Esophagus muscularis mucosa (tissue), 4 donors: ENCODE measurements around the gene OLFML3. TPM values are rescaled to one million over a fixed set of nuclear protein-coding genes. Genes with fewer than 3 reads are reported as not detected.
"Not testable (repeated sequence)": the region's sequence is repeated elsewhere in the genome, so short reads cannot be mapped to it uniquely, and the experiment has no call there.

ENCODE experiments used
- DNase-seq: peaks from one replicate; pipeline ENCODE4 v3.0.0-alpha.2; 2017; ENCODE audit errors: extremely low spot score
- H3K27ac ChIP-seq, 4 donors: fragments of 200-600 bp; sonication (generic); replicated peaks in 1 of 4; 1 replicate in 3 of 4; 2 replicates in 1 of 4; pipeline ENCODE4 v1.5.1; 2016 to 2019; ENCODE audit warnings: mild to moderate bottlenecking in 1 of 4
- H3K27me3 ChIP-seq, 4 donors: fragments of 200-600 bp; sonication (generic); one replicate each; pipeline versions ENCODE4 v1.5.1 to v1.6.0; 2016 to 2019
- H3K36me3 ChIP-seq, 4 donors: fragments of 200-600 bp; sonication (generic); one replicate each; pipeline ENCODE4 v1.5.1; 2016 to 2019
- H3K4me1 ChIP-seq, 4 donors: fragments of 200-600 bp; sonication (generic); one replicate each; pipeline ENCODE4 v1.5.1; 2016 to 2019
- H3K4me3 ChIP-seq, 4 donors: fragments of 200-600 bp; sonication (generic); 1 replicate in 2 of 4; 2 replicates in 2 of 4; pipeline ENCODE4 v1.5.1; 2016 to 2019; ENCODE audit warnings: mild to moderate bottlenecking in 4 of 4, moderate library complexity in 1 of 4
- H3K9me3 ChIP-seq, 4 donors: fragments of 200-600 bp; sonication (generic); 1 replicate in 3 of 4; 2 replicates in 1 of 4; pipeline ENCODE4 v1.5.1; 2016 to 2019
- EP300 ChIP-seq: sonication (generic); formaldehyde crosslinking; IDR thresholded peaks from one replicate; pipeline ENCODE4 v1.6.1; 2017; ENCODE audit warnings: antibody characterized with exemption
- POLR2A ChIP-seq: fragments of 450-650 bp; IDR thresholded peaks from one replicate; pipeline ENCODE4 v1.6.1; 2017; ENCODE audit warnings: antibody characterized with exemption, moderate library complexity, mild to moderate bottlenecking, low read depth
- POLR2AphosphoS5 ChIP-seq, 2 donors: sonication (generic); formaldehyde crosslinking; IDR thresholded peaks; one replicate each; pipeline ENCODE4 v1.6.1; 2017; ENCODE audit warnings: antibody characterized with exemption in 2 of 2
- WGBS: methylation state at CpG from one replicate; pipeline ENCODE4 v1.1.5; 2018; 5-methylcytosine and 5-hydroxymethylcytosine counted together
- intact Hi-C: fragments of 100-400 bp; cut with DNase I; formaldehyde crosslinking; loops from one replicate; pipeline ENCODE4 v1.15.1; 2023
- total RNA-seq, 4 donors: library from RNA; depleted of rRNA; stranded (reverse); fragments of >200 nt; gene quantifications; one replicate each; pipeline versions ENCODE4 v1.1.0 to v1.2.1, GENCODE V29; 2016
- TF ChIP-seq, protein P1 (sequence below), 3 experiments: fragments of 200-600 bp in 2 of 3; fragments of 450-650 bp in 1 of 3; sonication (generic) in 2 of 3; IDR thresholded peaks; one replicate each; pipeline ENCODE4 v1.5.1; 2017 to 2019; ENCODE audit warnings: antibody characterized with exemption in 3 of 3, mild to moderate bottlenecking in 2 of 3, moderate library complexity in 1 of 3

The OLFML3 gene
- total RNA-seq, 4 donors from 2014 or later: 57.7 to 109 (median 67.4) TPM

DNA sequence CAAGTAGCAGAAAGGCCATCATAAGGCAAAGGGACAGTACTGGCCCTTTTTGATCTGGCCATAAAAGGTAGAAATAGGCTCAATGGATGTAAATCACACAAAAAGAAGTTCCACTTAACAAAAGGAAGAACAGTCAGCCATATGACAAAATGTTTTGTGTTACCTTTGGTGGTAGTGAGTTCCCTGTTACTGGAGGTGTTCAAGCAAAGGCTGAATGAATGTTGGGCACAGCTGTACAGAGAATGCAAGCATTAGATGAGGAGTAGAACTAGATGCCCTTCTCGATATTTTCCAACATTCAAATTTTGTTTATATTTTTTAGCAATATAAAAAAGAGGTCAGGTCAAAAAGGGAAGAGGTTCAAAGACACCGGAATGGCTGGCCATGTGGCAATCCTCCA is 20.0 kb downstream of the OLFML3 start:
- 73% methylated on average over 2 of the region's 2 CpGs for WGBS
- H3K36me3 ChIP-seq: no peaks in the 10 kb centered on the region
- H3K4me3 ChIP-seq: no peak overlapping the region
- peaks cover 0 to 4% (median 2%) of the 10 kb centered on the region in 4 donors for H3K4me1 ChIP-seq
- no peaks in the 10 kb centered on the region for H3K27me3 ChIP-seq
- TF ChIP-seq, protein P1, sequence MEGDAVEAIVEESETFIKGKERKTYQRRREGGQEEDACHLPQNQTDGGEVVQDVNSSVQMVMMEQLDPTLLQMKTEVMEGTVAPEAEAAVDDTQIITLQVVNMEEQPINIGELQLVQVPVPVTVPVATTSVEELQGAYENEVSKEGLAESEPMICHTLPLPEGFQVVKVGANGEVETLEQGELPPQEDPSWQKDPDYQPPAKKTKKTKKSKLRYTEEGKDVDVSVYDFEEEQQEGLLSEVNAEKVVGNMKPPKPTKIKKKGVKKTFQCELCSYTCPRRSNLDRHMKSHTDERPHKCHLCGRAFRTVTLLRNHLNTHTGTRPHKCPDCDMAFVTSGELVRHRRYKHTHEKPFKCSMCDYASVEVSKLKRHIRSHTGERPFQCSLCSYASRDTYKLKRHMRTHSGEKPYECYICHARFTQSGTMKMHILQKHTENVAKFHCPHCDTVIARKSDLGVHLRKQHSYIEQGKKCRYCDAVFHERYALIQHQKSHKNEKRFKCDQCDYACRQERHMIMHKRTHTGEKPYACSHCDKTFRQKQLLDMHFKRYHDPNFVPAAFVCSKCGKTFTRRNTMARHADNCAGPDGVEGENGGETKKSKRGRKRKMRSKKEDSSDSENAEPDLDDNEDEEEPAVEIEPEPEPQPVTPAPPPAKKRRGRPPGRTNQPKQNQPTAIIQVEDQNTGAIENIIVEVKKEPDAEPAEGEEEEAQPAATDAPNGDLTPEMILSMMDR (IDR thresholded peaks at IDR 0.05): no peak
- TF ChIP-seq EP300: no peak
- no peak for TF ChIP-seq POLR2A
- TF ChIP-seq POLR2AphosphoS5 (IDR thresholded peaks at IDR 0.05): no peak
- no peak overlapping the region for H3K27ac ChIP-seq
- peaks cover 0 to 14% (median 12%) of the 10 kb centered on the region in 4 donors for H3K9me3 ChIP-seq
- intact Hi-C loops: no loop called here
- DNase-seq: no peak

DNA sequence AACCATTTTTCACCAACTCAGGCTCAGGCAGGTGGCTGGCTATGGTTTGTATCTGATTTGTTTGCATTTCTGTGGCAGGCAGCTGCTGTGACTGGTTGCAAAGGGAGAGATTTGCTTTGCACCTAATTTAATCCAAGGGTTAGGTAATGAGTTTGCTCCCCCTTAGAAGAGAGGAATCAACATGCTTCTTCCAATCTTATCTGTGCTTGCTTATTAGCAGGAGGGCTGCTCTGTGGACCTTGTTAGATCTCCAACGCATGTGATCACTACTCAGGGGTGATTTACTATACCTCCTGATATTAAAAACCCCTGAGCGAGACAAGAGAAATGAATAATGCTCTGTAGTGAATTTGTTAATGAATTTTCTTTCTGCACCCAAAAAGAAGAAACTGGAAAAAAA is 20.5 kb downstream of the OLFML3 start:
- no peak for DNase-seq
- Histone ChIP-seq H3K36me3 (no peaks in the 10 kb centered on the region), H3K27ac (no peak overlapping the region), H3K9me3 (peaks cover 0 to 12% (median 11%) of the 10 kb centered on the region in 4 donors), H3K4me3 (no peak overlapping the region), H3K4me1 (peaks cover 0 to 4% (median 2%) of the 10 kb centered on the region in 4 donors), H3K27me3 (no peaks in the 10 kb centered on the region)
- 83% methylated on average over 2 of the region's 2 CpGs for WGBS
- TF ChIP-seq POLR2AphosphoS5 (IDR thresholded peaks at IDR 0.05): no peak
- intact Hi-C loops: no loop called here

DNA sequence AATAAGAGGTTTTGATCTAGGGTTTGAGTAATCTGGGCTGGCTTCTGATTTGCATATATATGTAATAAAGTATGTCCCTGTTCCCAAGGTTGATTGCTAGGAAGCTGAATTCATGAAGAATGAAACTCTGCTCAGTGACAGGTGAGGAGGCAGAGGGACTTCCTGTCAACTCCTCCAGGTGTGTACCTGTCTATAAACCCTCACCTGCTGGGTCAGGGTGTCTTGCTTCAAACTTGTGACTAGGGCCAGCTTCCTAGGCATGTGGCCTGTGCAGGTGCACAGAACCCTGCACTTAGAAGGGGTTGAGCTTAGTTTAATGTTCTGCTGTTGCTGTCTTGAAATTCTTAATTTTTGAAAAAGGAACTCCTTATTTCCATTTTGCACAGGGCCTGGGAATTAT is 21.1 kb downstream of the OLFML3 start:
- Histone ChIP-seq H3K36me3 (no peaks in the 10 kb centered on the region), H3K27me3 (no peaks in the 10 kb centered on the region), H3K4me3 (no peak overlapping the region), H3K9me3 (peaks cover 0 to 6% (median 6%) of the 10 kb centered on the region in 4 donors), H3K4me1 (peaks cover 0 to 4% (median 2%) of the 10 kb centered on the region in 4 donors), H3K27ac (no peak overlapping the region)
- intact Hi-C loops: no loop called here
- no peak for DNase-seq
- TF ChIP-seq POLR2A (no peak), POLR2AphosphoS5 (IDR thresholded peaks at IDR 0.05) (no peak), EP300 (no peak)
- TF ChIP-seq, protein P1 (IDR thresholded peaks at IDR 0.05): no peak

DNA sequence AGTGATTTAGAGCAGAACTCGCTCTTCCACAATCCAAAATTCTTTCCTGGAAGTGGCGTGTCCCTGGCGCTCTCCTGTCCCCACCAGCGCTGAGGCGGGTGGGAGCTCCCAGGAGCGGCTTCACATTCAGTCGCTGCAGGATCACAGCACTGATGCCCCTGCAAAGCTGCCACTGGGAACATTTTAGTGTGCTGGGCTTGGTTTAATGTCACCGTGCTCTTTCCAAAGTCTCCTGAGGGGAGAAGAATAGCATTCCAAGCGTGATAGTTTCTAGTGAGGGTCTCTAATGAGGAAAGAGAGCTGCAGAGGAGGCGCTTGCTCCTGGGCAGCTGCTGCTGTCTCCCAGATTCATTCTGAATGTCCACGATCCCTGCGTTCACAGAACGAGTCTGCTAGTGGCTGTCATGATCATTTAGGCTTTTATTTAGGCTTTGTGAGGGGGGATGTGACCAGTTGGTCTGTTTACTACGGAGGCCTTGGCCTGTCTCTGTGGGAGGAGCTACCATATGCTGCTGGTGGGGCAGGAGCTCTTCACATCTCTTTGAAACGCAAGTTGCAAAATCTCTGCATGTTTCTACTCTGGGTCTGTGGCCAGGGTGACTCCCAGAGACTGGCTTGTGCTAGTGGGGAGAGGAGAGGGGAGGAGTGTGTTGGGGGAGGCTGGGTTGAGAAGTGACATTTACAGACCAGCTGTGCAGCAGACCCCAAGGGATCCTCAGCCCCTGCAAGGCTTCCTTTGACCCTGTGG is 23.4 kb downstream of the OLFML3 start:
- H3K36me3 ChIP-seq: no peaks in the 10 kb centered on the region
- H3K27me3 ChIP-seq: no peaks in the 10 kb centered on the region
- no peak overlapping the region for H3K4me3 ChIP-seq
- peaks cover 0 to 4% (median 2%) of the 10 kb centered on the region in 4 donors for H3K4me1 ChIP-seq
- no peaks in the 10 kb centered on the region for H3K9me3 ChIP-seq
- TF ChIP-seq POLR2AphosphoS5 (IDR thresholded peaks at IDR 0.05): no peak
- no peak for TF ChIP-seq EP300
- TF ChIP-seq, protein P1 (IDR thresholded peaks at IDR 0.05): no peak
- no peak for TF ChIP-seq POLR2A
- 79% methylated on average over 15 of the region's 15 CpGs for WGBS
- intact Hi-C loops: no loop called here
- no peak overlapping the region for H3K27ac ChIP-seq
- DNase-seq: no peak

DNA sequence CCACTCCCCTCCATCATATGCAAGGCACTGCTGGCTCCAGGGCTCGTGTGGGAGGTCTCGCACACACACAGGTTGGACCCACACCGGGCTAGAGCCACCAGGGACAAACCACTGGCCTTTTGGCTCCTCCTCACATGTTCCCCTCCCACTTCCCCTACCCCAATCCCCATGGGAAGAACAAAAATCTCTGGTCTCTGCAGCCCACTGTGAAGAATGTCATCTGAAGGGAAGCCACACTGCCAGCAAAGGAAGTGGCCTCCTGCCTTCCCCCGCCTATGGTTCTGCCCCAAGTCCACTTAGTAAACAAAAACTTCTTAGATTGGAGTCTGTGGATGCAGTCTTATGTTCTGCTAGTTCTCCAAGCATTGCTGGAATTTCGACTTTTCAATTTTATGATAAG is 24.2 kb downstream of the OLFML3 start:
- intact Hi-C loops: no loop called here
- TF ChIP-seq, protein P1 (IDR thresholded peaks at IDR 0.05): no peak
- TF ChIP-seq EP300: no peak
- no peak for TF ChIP-seq POLR2A
- TF ChIP-seq POLR2AphosphoS5 (IDR thresholded peaks at IDR 0.05): no peak
- H3K9me3 ChIP-seq: no peaks in the 10 kb centered on the region
- WGBS: 68% methylated on average over 5 of the region's 5 CpGs
- no peak for DNase-seq
- peaks cover 0 to 4% (median 2%) of the 10 kb centered on the region in 4 donors for H3K4me1 ChIP-seq
- no peaks in the 10 kb centered on the region for H3K36me3 ChIP-seq
- no peak overlapping the region for H3K4me3 ChIP-seq
- no peak overlapping the region for H3K27ac ChIP-seq
- no peaks in the 10 kb centered on the region for H3K27me3 ChIP-seq

DNA sequence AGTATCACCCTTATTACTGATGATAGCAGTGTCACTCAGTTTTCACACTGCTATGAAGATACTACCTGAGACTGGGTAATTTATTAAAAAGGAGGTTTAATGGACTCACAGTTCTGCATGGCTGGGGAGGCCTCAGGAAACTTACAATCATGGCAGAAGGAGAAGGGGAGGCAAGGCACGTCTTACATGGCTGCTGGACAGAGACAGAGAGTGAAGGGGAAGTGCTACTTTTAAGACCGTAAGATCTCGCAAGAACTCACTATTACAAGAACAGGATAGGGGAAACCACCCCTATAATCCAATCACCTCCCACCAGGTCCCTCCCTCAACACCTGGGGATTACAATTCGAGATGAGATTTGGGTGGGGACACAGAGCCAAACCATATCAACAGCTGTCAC is 27.6 kb downstream of the OLFML3 start:
- H3K27me3 ChIP-seq, intact Hi-C loops, H3K4me1 ChIP-seq, H3K4me3 ChIP-seq, H3K36me3 ChIP-seq, H3K27ac ChIP-seq, DNase-seq, H3K9me3 ChIP-seq: not testable (repeated sequence)
- WGBS: 83% methylated on average over 4 of the region's 4 CpGs
